OCI-LY3 (cell line): ENCODE results near the gene TBK1.

Source experiments
- H2AFZ ChIP-seq: fragments of 200-600, 300-600 bp; shearing (Covaris generic); 2 replicates; pipeline ENCODE4 v1.6.0; 2014; ENCODE audit warnings: antibody characterized with exemption, low read depth, low read length
- H3K27ac ChIP-seq: fragments of 200-600, 300-600 bp; sonication (generic); 2 replicates; pipeline ENCODE4 v1.5.1; 2014; ENCODE audit warnings: mild to moderate bottlenecking, low read length, moderate library complexity, mixed read lengths
- H3K27me3 ChIP-seq: fragments of 200-600, 300-600 bp; sonication (generic); 2 replicates; pipeline ENCODE4 v1.6.1; 2014; ENCODE audit warnings: low read depth, low read length, mixed read lengths
- H3K36me3 ChIP-seq: fragments of 200-600, 300-600 bp; sonication (generic); replicated peaks from 2 replicates; pipeline ENCODE3; 2014; ENCODE audit warnings: low read depth, low read length, mixed read lengths
- H3K4me1 ChIP-seq: fragments of 300-600, 200-600 bp; sonication (generic); 2 replicates; pipeline ENCODE4 v1.6.1; 2014; ENCODE audit warnings: low read length, mixed read lengths
- H3K4me2 ChIP-seq: fragments of 200-600, 300-600 bp; sonication (generic); 2 replicates; pipeline ENCODE4 v1.6.1; 2014; ENCODE audit warnings: low read length, mixed read lengths
- H3K4me3 ChIP-seq: fragments of 300-600, 200-600 bp; sonication (generic); 2 replicates; pipeline ENCODE4 v1.5.1; 2014; ENCODE audit warnings: antibody characterized with exemption, mild to moderate bottlenecking, low read length, moderate library complexity
- H3K79me2 ChIP-seq: fragments of 300-600, 200-600 bp; shearing (Covaris generic); 2 replicates; pipeline ENCODE4 v1.6.1; 2014; ENCODE audit warnings: mild to moderate bottlenecking, low read length, mixed read lengths
- H3K9ac ChIP-seq: fragments of 300-600, 200-600 bp; shearing (Covaris generic); 2 replicates; pipeline ENCODE4 v1.6.0; 2014; ENCODE audit warnings: mild to moderate bottlenecking, low read length, moderate library complexity
- H3K9me3 ChIP-seq: fragments of 200-600, 300-600 bp; shearing (Covaris generic); 2 replicates; pipeline ENCODE4 v1.6.1; 2014; ENCODE audit warnings: low read length, mixed read lengths; ENCODE audit not compliant: insufficient read depth
- H4K20me1 ChIP-seq: fragments of 200-600, 300-600 bp; sonication (generic); 2 replicates; pipeline ENCODE4 v1.6.1; 2016; ENCODE audit warnings: low read length, mixed read lengths; ENCODE audit not compliant: insufficient read depth
- CTCF ChIP-seq: fragments of 200-600, 300-600 bp; sonication (generic); IDR thresholded peaks from 2 replicates; pipeline ENCODE4 v1.5.1; 2014; ENCODE audit warnings: antibody characterized with exemption, low read length, low read depth
- EZH2phosphoT487 ChIP-seq: fragments of 200-600 bp; shearing (Covaris generic); IDR thresholded peaks from 2 replicates; pipeline ENCODE4 v1.6.1; 2018; ENCODE audit warnings: antibody characterized with exemption, mixed run types, low read depth

Gene TBK1

GRCh38 chr12:64544371-64545080 is 92.6 kb downstream of the TBK1 start:
- no peak overlapping the region for H3K9ac ChIP-seq
- no peak overlapping the region for H3K4me2 ChIP-seq
- no peak overlapping the region for H3K4me3 ChIP-seq
- H3K27me3 ChIP-seq = no peaks in the 10 kb centered on the region
- H4K20me1 ChIP-seq = no peaks in the 10 kb centered on the region
- TF ChIP-seq CTCF (no peak), EZH2phosphoT487 (no peak)
- H3K9me3 ChIP-seq = no peaks in the 10 kb centered on the region
- no peaks in the 10 kb centered on the region; the same call in 1 of the 2 replicates for H3K4me1 ChIP-seq
- H3K79me2 ChIP-seq = no peaks in the 10 kb centered on the region
- no peak overlapping the region for H3K27ac ChIP-seq
- H2AFZ ChIP-seq = no peak overlapping the region
- H3K36me3 ChIP-seq = no peaks in the 10 kb centered on the region

GRCh38 chr12:64545081-64545382 is 93.1 kb downstream of the TBK1 start:
- H3K9ac ChIP-seq = no peak overlapping the region
- H4K20me1 ChIP-seq = no peaks in the 10 kb centered on the region
- H3K27ac ChIP-seq = no peak overlapping the region
- TF ChIP-seq EZH2phosphoT487 (no peak), CTCF (no peak)
- no peak overlapping the region for H3K4me3 ChIP-seq
- H3K36me3 ChIP-seq = no peaks in the 10 kb centered on the region
- no peak overlapping the region for H3K4me2 ChIP-seq
- H3K9me3 ChIP-seq = no peaks in the 10 kb centered on the region
- H2AFZ ChIP-seq = no peak overlapping the region
- H3K27me3 ChIP-seq = no peaks in the 10 kb centered on the region
- H3K79me2 ChIP-seq = no peaks in the 10 kb centered on the region
- peaks cover 4% of the 10 kb centered on the region; the same call in 1 of the 2 replicates for H3K4me1 ChIP-seq

GRCh38 chr12:64549108-64549507 is 97.2 kb downstream of the TBK1 start:
- H3K4me3 ChIP-seq = no peak overlapping the region
- no peak overlapping the region for H3K27ac ChIP-seq
- no peaks in the 10 kb centered on the region for H3K36me3 ChIP-seq
- no peaks in the 10 kb centered on the region for H3K9me3 ChIP-seq
- no peak overlapping the region for H3K9ac ChIP-seq
- no peak overlapping the region; the same call in 1 of the 2 replicates for H2AFZ ChIP-seq
- no peaks in the 10 kb centered on the region for H3K79me2 ChIP-seq
- H3K4me2 ChIP-seq = no peak overlapping the region
- peaks cover 4% of the 10 kb centered on the region; the same call in 1 of the 2 replicates for H3K4me1 ChIP-seq
- 0 out of 2 replicates have a peak, but pooled peaks cover 3% of the 10 kb centered on the region for H3K27me3 ChIP-seq
- H4K20me1 ChIP-seq = no peaks in the 10 kb centered on the region
- no peak for TF ChIP-seq EZH2phosphoT487
- TF ChIP-seq CTCF = no peak

- no peak overlapping the region for H3K27ac ChIP-seq
- TF ChIP-seq EZH2phosphoT487 (no peak), CTCF (no peak)
- no peaks in the 10 kb centered on the region for H3K36me3 ChIP-seq
- H3K4me2 ChIP-seq = no peak overlapping the region
- H3K9ac ChIP-seq = no peak overlapping the region
- peaks cover 4% of the 10 kb centered on the region; the same call in 1 of the 2 replicates for H3K4me1 ChIP-seq
- no peak overlapping the region for H2AFZ ChIP-seq
- 0 out of 2 replicates have a peak, but pooled peaks cover 3% of the 10 kb centered on the region for H3K27me3 ChIP-seq
- no peak overlapping the region for H3K4me3 ChIP-seq
- H3K9me3 ChIP-seq = no peaks in the 10 kb centered on the region
- H3K79me2 ChIP-seq = no peaks in the 10 kb centered on the region
- H4K20me1 ChIP-seq = no peaks in the 10 kb centered on the region
These were observed 98.8 kb downstream of the TBK1 start for GRCh38 chr12:64550755-64551154.
